H1 (cell line): ENCODE data around the gene CDR2.

Experiments used
- CTCF ChIP-seq, 3 experiments: IDR thresholded peaks; 1 replicate in 2 of 3; 2 replicates in 1 of 3; pipeline versions ENCODE4 v1.5.1 to v1.6.1; 2011; ENCODE audit warnings: low read length in 3 of 3, mild to moderate bottlenecking in 3 of 3, inconsistent platforms in 2 of 3, low read depth in 1 of 3, moderate library complexity in 1 of 3; ENCODE audit not compliant: insufficient read depth in 1 of 3; ENCODE audit errors: control extremely low read depth in 1 of 3
- TCF12 ChIP-seq: IDR thresholded peaks from 2 replicates; pipeline ENCODE4 v1.6.1; 2011; ENCODE audit warnings: low read depth, mild to moderate bottlenecking, low read length

- TF ChIP-seq CTCF (IDR thresholded peaks at IDR 0.05; ENCODE audit: control extremely low read depth in 1 of 3, insufficient read depth in 1 of 3, low read depth in 1 of 3, low read length in 3 of 3) (no peak), TCF12 (no peak)
Measured at GRCh38 chr16:22346483-22346882, 27.9 kb downstream of the CDR2 start.
